GM19238 (cell line): Measurements from ENCODE around the gene DYNC1I2.
"Not testable (repeated sequence)": the region's sequence is repeated elsewhere in the genome, so short reads cannot be mapped to it uniquely, and the experiment has no call there.

Experiments
- DNase-seq: peaks from one replicate; pipeline ENCODE4 v3.0.0; 2011; ENCODE audit warnings: low spot score; ENCODE audit not compliant: insufficient read length

DYNC1I2 gene

DNA sequence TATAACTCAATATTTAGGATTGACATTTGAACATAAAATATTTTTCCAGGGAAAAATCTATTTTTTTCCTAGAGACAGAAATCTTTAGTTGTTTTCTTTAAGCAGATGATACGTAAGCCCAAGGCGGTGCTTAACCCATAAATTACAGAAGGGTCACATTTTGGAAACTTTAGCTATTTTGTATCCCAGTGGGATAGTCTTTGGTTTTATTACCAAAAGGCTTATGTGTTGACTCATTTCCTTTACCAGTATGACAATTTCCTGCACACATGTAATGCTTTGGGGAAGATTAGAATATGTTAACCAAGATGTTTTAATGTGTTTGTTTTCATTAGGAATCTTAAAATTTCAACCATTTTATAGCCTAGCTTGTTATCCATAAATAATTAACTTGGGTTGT is 24.8 kb downstream of the DYNC1I2 start:
- no peak for DNase-seq

DNA sequence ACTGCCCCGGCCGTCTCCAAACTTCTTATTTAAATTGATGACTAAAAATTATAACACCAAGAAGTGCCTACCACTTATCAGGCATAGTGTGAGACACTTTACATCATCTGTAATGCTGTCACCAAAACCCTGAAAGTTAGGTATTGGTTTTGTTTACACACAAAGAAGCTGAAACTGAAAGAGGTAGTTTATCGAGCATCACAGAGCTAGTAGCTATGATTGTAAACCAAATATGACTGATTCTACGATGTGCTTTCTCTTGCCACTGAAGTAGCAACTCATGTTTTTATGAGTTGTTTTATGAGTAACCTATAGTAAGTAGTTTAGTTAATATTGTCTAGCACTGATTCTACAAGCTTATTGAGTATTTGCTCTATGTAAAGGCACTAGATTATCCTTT is 31.5 kb downstream of the DYNC1I2 start:
- DNase-seq, result no peak

DNA sequence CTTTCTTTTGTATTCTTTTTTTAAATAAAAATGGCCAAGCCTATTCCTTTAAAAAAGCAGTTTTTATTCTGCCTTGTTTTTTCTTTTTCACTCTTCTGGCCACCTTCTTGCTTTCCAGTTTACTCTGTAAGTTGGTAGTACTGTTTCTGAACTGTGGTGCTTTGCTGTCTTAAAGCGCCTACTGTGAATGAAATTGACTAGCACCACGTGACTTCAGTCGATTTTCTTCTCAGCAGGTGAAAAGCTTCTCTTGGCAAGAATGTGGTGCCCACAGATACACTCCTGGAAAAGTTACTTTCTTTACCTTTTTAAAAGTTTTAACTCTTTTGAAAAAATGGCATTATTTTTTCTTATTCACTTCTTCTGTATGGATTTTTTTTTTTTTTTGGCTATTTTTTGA is 32.4 kb downstream of the DYNC1I2 start:
- no peak for DNase-seq

DNA sequence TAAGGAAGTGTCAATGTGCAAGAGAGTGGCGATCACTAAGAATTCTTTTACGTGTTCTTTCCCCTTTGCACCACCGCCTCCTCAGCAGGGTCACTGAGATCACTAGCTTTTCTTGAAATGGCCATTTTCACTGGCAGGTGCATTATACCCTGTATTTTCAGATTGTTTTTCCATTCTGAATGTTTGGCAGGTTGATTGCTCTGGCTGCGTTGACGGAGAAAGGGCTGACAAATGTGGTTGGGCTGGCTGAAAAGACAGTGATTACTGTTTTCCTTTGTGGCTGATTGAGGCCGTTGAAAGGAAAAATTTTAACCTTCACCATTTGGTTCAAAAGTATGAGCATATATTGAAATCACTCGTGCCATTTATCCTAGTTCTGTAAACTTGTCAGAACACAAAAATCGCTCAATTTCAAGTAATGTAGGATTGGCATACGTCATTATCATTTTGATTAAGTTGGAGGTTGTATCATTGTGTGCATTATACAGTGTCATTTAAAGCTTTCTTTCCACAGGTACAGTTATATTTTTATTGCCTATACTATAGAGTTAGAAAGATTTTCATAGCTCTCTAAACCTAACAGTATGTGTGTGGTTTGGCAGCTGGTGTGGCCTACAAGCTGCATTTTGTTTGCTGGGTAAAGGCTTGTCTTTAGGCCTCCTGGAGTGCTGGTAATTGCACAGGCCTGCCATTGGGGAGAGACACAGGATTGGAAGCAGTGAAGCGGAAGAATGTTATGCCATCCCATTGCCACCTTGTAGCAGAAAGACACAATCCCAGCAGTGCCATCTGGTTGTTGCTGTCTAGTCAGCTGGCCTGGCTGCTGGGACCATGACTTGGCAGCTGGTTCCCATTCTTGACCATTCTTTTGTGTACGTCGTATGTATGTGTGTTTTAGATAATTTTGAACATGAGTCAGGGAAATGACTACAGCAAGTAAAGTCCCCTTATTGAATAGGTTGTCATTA is 36.7 kb downstream of the DYNC1I2 start:
- no peak for DNase-seq

DNA sequence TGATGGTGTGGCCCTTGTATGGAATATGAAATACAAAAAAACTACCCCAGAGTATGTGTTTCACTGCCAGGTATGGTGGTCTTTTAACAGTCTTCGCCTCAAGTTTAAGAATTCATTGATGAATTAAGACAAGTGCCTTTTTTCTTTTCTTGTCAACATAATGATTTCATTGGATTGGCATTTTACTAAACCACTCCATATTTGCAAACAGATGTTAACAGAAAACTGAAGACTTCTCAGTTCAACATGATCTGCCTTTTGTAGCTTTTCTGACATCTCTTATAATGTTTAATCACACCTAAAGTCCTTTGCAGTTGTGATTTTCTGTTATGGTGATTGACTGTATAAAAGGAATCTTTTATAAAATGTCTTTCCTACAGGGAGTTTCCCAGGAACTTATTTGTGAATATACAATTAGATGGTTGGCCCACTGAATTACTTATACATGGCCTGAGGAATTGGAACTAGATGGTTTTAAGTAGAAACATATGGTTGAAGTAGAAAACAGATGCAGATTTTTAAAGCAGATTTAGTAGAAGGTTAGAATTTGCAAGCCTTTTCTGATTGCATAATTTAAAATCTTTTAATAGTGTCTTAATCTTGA is 39.7 kb downstream of the DYNC1I2 start:
- DNase-seq, result no peak

DNA sequence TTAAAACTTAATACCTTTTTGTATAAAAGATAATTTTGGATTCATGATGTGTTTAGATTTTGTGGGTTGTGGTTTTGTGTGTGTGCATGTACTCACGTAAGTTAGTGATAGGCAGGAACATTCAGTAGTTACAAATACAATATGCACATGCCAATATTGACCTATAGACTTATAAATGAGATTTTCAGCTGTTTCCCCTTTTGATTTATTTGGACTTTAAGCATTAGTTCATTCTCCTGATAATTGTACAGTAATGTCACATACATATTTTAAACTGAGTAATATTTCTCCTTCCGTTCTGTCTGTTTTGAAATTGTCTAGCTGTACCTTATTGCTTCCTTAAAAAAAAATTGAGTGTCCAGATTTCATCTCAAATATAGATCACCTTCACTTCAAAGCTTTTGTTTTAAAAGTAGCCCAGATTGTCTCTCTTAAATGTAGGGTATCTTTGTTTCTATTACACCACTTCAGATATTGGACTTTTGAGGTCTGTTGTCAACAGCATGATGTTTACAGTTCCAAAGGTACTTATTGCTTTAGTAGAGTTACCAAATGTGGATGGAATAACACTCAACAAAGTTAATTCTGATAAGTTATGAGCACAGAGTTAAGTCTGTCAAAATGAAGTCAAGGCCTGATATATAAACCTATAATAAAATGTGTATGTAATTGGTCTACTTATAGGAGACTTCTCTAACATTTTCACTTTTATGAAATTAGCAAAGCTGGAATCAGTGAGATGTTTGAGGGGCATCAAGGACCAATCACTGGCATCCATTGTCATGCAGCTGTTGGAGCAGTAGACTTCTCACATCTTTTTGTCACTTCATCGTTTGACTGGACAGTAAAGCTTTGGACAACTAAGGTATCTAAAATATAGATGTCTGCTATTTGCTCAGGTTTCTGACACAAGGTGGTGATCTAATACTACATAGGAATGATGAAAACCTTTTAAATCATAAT is 42.0 kb downstream of the DYNC1I2 start:
- no peak for DNase-seq

DNA sequence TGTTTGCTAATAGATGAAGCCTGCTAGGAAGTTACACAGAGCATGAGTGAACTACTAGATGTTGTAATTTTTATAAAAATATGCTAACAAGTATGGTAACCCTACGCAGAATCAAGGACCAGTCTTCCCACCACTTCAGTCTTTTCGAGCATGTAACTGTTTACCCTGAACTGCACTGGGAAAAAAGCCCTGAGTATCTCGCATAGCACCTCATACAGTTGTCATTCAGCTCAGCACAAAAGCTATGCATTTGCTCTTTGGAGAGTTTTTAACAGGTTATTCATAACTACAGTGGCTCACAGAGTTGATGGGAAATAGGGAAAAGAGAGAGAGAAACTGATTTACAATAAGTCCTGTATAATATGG is 42.7 kb downstream of the DYNC1I2 start:
- DNase-seq, result no peak

DNA sequence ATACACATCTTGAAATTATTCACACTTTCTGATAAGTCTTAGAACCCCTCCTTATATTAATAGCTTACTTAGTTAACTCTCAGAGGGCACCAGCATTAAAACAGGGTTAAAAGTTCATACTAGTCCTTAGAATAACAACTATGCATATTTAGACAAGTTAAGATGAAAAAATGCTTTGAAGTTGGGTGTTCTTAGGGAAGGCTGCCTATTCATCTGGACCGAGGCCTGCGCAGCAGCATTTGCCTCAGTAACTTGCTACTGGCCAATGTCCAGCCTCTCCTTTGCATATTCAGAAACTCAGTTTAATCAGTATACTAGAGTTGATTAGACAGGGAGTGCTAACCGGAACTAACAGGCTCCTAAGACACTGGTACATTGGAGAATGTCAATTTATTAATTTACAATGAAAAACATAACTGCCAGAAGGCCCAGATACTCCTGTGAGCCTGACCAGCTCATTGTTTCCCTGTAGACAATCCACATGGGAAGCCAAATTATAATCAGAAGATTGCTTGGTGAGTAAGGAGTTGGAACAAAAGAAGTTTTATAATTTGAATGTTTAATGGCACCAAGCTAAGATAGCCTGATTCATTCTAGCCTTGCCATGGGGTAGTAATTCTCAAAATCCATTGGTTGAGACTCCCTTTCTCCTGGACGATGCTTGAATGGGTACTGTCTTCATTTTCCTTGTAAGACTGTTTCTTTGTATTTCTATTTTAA is 48.9 kb downstream of the DYNC1I2 start:
- no peak for DNase-seq

DNA sequence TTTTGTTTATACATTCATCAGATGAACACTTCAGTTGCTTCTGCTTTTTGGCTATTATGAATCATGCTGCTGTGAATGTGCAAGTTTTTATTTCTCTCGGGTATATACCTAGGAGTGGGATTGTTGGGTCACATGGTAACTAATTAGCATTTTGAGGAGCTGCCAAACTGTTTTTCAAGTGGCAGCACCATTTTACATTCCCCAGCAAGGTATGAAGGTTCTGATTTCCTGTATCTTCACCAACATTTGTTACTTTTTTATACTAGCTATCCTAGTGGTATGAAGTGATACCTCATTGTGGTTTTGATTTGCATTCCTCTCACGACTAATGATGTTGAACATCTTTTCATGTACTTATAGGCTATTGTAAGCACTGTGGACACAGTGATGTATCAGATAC is 53.9 kb downstream of the DYNC1I2 start:
- no peak for DNase-seq

DNA sequence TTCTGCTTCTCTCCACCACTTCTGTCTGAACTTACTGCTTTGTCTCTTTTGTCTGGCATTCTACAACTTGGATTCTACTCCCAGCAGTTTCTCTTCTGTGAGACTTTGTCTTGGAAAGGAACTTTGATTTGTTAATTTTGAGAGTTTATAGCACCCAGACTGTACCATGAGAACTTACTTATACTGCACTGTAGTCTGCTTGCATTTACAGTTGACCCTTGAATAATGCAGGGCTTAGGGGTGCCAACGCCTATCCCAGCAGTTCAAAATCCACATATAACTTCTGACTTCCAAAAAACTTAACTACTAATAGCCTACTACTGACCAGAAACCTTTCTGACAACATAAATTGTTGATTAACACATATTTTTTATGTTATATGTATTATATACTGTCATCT is 55.5 kb downstream of the DYNC1I2 start:
- no peak for DNase-seq

DNA sequence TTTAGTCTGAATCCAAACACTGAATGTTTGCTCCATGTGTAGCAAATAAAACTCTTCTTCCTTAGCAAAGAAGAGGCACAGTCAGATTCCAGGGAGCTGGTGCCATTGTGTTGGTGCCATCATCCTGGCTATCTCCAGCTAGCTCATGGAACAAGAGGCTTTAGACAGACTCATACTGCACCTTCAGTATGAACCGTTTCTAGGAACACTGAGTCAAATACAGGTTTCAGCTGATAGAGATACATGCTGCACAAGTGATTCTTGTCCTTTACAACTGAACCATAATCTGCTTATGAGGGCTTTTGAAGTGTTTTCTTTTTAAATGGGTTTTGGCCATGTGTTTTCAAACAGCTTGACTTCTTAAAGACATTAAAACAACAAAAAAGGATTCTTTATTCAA is 57.9 kb downstream of the DYNC1I2 start:
- DNase-seq, result no peak

DNA sequence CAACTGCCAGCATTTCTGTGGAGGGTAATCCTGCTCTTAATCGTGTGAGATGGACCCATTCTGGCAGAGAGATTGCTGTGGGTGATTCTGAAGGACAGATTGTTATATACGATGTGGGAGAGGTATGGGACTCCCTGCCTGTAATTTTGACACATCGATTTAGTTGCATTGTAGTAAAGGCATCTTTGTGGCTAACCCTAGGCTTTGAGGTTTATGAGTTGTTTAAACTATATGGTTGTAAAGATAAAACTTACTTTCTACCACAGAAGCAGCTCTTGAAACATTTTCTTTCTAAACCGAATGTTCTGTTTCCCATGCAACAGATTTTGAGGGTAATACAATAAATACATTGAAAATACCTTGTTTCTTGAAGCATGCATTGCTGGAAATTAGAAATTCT is 58.5 kb downstream of the DYNC1I2 start:
- no peak for DNase-seq

DNA sequence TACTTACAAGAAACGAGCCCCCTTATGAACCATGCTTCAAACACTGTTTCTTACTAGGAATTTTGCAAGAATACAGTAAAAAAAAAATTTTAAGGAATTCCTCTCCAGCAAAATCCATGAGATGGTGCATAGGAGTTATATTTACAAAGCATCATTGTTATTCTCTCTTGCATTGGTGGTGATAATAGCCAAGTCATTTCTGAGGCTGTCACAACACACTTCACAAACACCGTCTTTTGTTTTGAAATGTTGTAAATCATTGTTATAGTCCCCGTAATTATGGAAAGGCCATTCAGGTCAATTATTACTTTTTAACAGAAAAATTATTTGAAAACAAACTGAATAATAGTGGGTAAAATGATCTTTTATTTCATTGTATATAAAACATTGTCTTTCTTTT is 60.1 kb downstream of the DYNC1I2 start:
- DNase-seq, result no peak

DNA sequence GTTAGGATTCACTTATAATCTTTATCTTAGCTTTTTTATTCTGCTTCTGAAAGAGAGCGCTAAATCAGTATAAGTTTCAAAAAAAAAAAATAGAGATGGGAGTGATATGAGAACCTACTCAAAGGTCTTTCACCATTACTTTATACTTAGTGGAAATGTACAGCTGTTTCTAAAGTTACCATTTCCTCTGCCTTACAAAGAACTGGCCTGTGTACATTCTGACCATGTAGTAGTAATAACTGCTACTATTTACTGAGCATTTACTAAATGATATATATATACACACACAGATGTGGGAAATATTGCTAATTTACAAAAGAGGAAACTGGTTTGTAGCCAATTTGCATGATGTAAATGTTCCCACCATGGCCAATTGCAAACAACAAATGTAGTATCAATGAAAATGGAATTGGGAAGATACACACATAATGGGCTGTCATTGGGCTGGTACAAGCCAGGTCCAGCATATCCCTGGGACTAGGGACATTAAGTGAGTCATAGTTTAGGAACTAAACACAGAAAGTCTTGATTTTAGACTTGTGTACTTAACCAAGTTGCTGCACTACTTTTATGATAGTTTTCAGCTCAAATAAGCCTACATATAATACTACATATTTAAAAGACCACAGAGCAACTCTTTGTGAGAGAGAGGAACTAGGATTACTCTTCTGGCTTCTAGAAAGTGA is 67.1 kb downstream of the DYNC1I2 start:
- no peak for DNase-seq

DNA sequence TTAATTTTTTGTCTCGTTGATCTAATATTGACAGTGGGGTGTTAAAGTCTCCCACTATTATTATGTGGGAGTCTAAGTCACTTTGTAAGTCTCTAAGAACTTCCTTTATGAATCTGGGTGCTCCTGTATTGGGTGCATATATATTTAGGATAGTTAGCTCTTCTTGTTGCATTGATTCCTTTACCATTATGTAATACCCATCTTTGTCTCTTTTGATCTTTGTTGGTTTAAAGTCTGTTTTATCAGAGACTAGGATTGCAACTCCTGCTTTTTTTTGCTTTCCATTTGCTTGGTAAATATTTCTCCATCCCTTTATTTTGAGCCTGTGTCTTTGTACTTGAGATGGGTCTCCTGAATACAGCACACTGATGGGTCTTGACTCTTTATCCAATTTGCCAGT is 71.5 kb downstream of the DYNC1I2 start:
- not testable (repeated sequence) for DNase-seq

DNA sequence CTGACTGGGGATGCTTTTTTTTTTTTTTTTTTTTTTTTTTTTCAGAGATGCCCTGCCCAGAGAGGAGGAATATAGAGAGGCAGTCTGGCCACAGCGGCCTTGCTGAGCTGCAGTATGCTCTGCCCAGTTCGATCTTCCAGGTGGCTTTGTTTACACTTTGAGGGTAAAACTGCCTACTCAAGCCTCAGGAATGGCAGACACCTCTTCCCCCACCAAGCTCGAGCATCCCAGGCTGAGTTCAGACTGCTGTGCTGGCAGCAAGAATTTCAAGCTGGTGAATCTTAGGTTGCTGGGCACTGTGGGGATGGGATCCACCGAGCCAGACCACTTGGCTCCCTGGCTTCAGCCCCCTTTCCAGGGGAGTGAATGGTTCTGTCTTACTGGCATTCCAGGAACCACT is 73.9 kb downstream of the DYNC1I2 start:
- not testable (repeated sequence) for DNase-seq

DNA sequence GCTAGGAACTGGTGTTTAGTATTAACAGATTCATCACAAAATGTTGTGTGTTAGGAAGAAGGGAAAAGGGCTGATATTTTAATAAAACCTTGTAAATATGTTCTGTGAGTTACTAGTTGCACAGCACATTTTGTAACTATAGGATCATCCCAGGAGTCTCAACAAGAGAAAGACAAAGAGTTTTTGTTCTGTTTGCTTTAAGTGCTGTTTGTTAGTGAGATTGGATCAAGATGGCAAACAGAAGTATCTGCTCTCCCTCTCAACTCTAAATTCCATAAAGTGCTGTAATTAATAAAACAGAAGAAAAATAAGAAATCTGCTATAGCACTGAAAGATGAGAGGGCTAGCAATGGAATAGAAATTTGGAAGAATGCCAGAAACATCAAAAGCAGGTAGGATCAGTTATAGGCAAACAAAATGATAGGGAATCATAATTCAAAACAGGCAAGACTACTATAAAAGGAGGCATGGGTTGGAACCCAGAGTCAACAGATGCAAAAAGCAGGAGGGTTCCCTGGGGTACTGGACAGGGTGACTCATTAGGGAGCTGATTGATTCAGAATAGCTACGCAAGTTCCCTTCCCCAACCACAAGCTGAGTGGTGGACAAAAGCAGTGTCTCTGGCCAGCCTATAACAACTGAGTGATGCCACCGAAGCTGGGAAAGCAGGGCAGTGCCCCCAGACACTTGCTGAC is 75.8 kb downstream of the DYNC1I2 start:
- no peak for DNase-seq

DNA sequence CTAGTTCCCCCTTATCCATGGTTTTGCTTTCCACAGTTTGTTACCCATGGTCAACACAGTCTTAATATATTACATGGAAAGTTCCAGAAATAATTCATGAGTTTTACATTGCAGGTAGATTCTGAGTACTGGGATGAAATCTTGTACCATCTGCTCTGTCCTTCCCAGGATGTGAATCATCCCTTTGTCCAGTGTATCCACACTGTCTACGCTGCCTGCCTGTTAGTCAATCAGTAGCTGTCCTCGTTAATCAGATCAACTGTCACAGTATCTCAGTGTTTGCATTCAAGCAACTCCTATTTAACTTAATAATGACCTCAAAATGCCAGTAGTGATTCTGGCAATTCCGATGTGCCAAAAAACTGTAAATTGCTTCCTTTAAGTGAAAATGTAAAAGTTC is 76.3 kb downstream of the DYNC1I2 start:
- no peak for DNase-seq

DNA sequence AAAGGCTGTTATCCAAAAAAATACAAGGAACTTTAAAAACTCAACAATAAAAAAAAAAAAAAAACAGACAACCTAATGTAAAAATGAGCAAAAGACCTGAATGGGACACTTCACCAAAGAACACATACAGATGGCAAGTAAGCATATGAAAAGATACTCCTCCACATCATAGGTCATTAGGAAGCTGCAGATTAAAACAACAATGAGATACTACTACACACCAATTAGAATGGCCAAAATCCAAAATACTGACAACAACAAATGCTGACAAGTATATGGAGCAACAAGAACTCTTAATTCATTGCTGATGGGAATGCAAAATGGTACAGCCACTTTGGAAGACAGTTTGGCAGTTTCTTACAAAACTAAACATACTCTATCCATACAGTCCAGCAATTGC is 84.2 kb downstream of the DYNC1I2 start:
- no peak for DNase-seq

DNA sequence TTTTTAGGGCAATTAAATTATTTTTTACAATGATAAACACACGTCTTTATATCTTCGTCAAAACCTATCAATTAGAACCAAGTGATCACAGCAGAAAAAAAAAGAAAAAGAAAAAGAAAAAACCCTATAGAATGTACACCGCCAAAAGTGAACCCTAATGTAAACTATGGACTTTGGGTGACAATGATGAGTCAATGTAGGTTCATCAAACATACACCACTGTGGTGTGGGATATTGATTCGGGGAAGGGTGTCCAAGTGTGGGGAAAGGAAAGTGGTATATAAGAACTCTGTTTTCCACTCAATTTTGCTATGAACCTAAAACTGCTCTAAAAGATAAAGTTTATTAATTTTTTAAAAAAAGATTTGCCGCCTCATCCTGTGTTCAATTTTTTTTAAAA is 85.1 kb downstream of the DYNC1I2 start:
- DNase-seq, result no peak
